Measurements from ENCODE around the gene ADRM1.

GRCh38 chr20:62307226-62308101 is 4.7 kb downstream of the ADRM1 start:
- no peak for TF ChIP-seq POLR2AphosphoS5 (IDR thresholded peaks at IDR 0.05)
- no peak for TF ChIP-seq CTCF (IDR thresholded peaks at IDR 0.05)
- TF ChIP-seq POLR2A (IDR thresholded peaks at IDR 0.05), result no peak
- TF ChIP-seq EP300 (IDR thresholded peaks at IDR 0.05), result no peak
